Limb (tissue), 2 donors: ENCODE measurements around the gene ANKRD6.

Experiments
- DNase-seq, 2 donors: peaks; one replicate each; pipeline ENCODE4 v3.0.0-alpha.2; 2016; ENCODE audit errors: extremely low spot score in 2 of 2

The ANKRD6 gene

DNA sequence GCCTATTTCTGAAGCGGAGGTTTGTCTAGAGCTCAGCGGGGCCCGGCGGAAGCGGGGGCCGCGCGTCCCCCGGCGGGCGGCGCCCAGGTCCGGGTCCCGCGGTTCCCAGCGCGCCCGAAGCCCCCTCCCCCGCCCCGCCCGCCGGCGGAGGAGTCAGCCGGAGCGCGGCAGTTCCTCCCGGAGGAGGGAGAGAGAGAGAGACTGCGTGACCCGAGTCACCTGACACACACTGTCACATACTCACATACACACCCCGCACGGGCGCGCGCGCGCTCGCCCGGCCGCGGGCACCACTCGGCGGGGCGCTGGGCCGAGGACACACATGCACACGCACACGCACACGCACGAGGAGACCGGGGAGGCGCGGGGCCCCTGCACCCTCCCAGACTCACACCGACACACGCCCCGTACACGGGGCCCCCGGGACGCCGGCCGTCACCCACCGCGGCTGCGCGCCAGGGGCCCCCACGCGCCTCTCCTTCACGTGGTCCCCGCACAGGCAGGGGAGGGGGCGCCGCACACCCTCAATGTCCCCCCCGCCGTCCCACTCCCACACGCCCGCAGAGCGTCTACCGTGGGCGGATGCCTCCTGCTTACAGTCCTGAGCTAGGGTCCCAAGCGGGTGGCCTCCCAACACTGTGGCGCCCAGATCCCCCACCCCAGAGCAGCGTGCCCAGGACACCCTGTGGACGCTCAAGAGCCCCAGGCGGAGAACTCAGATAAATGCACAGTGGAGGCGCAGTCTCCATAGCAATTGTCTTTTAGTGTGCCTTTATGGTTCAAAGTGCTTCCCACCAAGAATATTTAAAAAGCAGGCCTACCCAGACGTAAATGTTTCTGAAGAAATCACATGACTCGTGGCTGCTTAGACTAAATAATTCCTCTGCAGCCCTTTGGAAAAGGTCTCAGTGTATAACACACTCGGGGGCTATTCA is 20.6 kb upstream of the ANKRD6 start, which contains the start of gene RRAGD:
Gene RRAGD, minus strand, starts transcription at position 203 of the 935 bp plus-strand sequence. CDS start 280 bp downstream, outside the sequence.
- DNase-seq = peak; percentile 33 to 84

GRCh38 chr6:89413006-89413400 is 19.9 kb upstream of the ANKRD6 start:
- no peak for DNase-seq

- DNase-seq = no peak
Observed at GRCh38 chr6:89414215-89414614, 18.7 kb upstream of the ANKRD6 start.

DNA sequence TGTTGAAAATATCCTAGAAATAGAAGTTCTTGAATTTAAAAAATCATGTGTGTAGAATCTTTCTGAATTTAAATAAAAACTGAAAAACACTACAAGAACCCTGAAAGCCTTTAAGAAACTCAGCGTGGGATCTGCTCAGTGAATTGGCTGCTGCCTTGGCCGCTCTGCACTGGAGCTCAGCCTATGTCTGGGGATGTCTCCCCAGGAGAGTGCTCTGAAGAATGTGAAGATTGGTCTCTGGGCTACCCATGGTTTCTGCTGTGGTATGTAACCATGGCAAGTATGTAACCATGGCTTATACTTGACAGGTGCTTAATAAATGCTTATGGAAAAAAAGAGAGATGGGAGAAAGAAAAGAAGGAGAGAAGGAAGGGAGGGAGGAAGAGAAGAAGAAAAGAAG is 17.8 kb upstream of the ANKRD6 start:
- no peak for DNase-seq

GRCh38 chr6:89416796-89417195 is 16.2 kb upstream of the ANKRD6 start:
- DNase-seq = no peak

DNA sequence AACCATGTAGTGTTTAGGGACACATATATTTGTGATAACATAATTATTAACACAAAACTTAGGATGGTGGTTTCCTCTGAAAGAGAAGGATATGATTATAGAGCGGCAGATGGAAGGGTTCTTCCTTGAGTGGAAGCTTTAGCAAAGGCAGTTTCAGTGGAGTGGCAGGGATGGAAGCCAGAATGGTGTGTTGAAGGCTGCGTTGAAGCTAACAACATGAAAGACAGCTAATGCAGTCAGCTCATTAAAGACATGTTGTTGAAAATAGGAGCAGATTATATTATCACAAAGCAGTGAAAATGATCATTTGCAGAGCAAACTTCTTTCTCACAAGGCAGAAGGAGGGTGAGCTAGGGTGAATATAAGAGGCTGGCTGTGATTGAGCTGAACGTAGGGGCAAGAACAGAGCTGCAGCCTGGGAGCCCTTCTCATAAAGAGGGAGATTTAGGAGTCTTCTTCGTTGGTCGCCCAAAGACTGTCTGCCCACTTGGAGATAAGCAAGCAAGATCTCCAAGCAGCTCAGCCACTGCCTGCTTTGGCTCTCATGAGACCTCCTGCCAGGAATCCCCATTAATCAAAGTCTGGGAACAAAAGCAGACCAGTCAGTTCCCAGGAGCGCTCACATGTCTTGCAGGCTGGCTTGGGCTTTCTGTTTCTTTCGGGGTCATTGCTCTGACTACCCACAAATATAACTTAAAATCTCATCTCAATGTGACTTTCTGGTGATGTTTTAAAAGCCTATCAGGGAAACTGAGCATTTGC is 2.6 kb upstream of the ANKRD6 start:
- DNase-seq = no peak

GRCh38 chr6:89433252-89434149 is 549 bp downstream of the ANKRD6 start:
- peak in 1 of 2 donors; percentile 66 for DNase-seq

DNA sequence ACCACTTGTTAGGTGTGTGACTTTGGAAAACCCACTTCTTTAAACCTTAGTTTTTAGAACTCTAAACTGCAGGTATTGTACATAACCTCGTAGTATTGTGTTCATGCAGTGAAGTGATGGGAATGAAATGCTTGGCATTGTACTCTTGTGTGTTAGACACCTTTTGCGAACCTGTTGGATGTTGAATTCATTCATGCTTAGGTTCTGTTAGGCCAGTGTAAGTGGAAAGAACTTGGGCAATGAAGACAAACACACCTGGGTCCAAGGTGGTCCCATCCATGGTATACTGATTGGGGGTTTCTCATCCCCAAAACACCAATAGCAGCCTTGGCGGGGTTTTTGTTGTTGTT is 1.2 kb downstream of the ANKRD6 start:
- no peak for DNase-seq

- DNase-seq = no peak
Observed at GRCh38 chr6:89434954-89435353, 2.0 kb downstream of the ANKRD6 start.

DNA sequence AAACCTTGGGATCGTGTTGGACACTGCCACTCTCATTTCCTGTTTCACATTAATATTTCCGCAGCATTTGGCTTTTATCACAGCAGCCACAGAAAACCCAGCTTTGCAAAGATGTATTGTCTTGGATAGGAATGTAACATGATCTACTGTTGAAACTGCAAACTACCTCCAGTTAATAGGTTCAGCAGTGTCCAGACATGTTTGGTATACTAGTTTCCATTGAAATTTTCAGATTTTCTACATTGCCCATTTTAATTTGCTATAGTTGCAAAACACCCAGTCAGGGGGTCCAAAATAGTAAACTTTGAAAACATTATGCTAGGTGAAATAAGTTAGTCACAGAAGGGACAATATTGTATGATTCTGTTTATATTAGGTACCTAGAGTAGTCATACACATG is 3.3 kb downstream of the ANKRD6 start:
- DNase-seq = no peak

GRCh38 chr6:89438248-89438647 is 5.3 kb downstream of the ANKRD6 start:
- DNase-seq = no peak

DNA sequence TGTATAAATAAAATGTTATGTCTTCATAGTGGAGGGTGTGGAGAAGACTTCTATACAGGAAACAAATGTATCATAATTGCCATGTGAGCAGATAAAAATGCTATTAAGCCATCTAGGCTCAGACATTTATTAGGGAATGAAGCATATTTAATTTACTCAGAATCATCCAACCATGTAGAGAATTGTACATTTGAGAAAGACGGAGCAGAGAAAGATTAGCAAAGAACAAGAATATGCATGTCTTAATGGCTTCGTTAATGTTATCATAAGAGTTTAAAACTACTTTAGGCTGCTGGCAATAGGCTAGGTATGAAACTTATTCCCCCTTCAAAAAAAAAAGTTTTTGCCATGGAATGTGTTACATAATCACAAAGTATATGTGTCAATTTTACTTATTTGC is 6.1 kb downstream of the ANKRD6 start:
- DNase-seq = no peak

- DNase-seq = no peak
Observed at GRCh38 chr6:89440200-89440599, 7.2 kb downstream of the ANKRD6 start.

DNA sequence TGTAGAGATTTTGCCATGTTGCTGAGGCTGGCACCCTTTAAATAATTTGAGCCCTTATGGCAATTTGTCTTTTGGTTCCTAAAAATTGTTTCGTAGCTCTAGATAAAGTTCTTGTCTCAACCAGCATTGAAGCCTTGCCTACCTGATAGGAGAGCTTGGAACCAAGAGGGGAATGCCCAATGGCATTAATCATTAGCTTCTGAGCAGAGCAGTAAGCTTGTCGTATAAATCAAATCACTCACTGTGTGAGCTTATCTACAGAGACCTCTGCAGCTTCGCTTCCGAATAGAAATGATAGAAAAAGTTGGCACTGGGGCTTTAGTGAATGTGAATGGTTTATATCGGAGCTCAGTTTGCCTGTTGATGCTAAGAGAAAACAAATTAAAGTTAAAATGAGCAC is 10.7 kb downstream of the ANKRD6 start:
- no peak for DNase-seq

- no peak for DNase-seq
Observed at GRCh38 chr6:89449193-89449592, 16.2 kb downstream of the ANKRD6 start.

- DNase-seq = no peak
Observed at GRCh38 chr6:89452281-89452680, 19.3 kb downstream of the ANKRD6 start.

DNA sequence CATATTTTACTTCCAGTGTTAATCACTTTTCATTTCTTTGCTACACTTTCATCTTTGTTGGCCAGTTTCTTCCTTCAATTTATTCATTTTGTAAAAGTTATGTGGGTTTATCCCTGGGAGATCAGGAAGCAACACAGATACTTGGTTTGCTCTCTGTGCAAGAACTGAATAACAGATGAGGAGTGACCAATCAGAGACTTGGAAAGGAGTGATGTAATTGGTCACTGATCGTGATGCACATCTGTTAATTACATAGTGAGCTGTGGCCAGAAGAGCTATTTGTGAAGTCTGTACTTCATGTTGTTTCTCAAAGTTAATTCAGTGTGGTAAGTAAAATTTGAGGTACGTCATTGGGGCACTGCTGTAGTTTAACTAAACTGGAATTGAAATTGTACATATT is 21.3 kb downstream of the ANKRD6 start:
- no peak for DNase-seq

GRCh38 chr6:89458704-89459103 is 25.8 kb downstream of the ANKRD6 start:
- DNase-seq = no peak

DNA sequence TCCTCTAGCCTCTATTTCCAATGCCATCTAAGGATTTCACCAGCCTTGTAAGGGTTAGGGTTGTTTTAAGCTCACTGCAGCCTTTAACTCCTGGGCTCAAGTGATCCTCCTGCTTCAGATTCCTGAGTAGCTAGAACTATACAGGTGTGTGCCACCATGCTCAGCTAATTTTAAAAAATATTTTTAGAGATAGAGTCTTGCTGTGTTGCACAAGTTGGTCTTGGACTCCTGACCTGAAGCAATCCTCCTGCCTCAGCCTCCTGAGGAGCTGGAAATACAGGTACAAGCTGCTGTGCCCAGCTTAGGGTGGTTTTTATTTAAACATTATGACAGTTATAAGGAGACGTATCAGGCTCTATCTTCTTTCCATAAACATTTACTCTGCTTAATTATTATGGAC is 26.5 kb downstream of the ANKRD6 start:
- no peak for DNase-seq

- no peak for DNase-seq
Observed at GRCh38 chr6:89460713-89461112, 27.8 kb downstream of the ANKRD6 start.

GRCh38 chr6:89462503-89462902 is 29.6 kb downstream of the ANKRD6 start:
- no peak for DNase-seq

DNA sequence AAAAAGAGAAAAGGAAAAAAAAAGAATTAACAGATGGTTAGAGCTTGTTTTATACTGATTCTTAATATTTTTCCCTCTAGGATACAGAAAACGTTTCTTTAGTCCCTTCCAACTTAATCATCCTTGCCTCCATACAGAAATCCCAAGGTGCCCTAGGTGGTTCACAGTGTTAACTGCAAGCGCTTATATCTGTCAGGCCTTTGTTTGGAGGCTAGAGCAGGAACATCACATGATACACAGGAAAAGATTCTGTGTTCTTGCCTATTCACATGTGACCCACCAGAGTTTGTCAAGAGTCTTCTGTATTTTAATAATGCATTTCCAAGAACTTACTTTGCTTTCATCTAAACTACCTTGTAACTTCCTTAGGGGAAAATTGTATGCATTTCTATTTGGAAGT is 31.3 kb downstream of the ANKRD6 start:
- DNase-seq = no peak
